Tibial nerve (tissue), 4 donors: ENCODE data around the gene PNPLA7.

Experiments
- CTCF ChIP-seq, 5 experiments: fragments of 200-600 bp in 3 of 5; fragments of 450-650 bp in 2 of 5; sonication (generic) in 3 of 5; IDR thresholded peaks; one replicate each; pipeline ENCODE4 v1.5.1; 2016 to 2019; ENCODE audit warnings: antibody characterized with exemption in 5 of 5, mild to moderate bottlenecking in 3 of 5, moderate library complexity in 2 of 5
- EP300 ChIP-seq, 2 donors: sonication (generic); formaldehyde crosslinking; IDR thresholded peaks; one replicate each; pipeline ENCODE4 v1.6.1; 2017; ENCODE audit warnings: antibody characterized with exemption in 2 of 2, mild to moderate bottlenecking in 1 of 2
- POLR2A ChIP-seq, 2 donors: fragments of 450-650 bp; IDR thresholded peaks; one replicate each; pipeline ENCODE4 v1.6.1; 2017; ENCODE audit warnings: antibody characterized with exemption in 2 of 2, mild to moderate bottlenecking in 2 of 2, moderate library complexity in 2 of 2

GRCh38 chr9:137490532-137491186, 59.5 kb downstream of the PNPLA7 start:
- TF ChIP-seq CTCF (IDR thresholded peaks at IDR 0.05), result no peak
- TF ChIP-seq POLR2A (IDR thresholded peaks at IDR 0.05), result no peak
- no peak for TF ChIP-seq EP300 (IDR thresholded peaks at IDR 0.05)
